ENCODE measurements around the gene CAMSAP3. TPM values are rescaled to one million over a fixed set of nuclear protein-coding genes. Genes with fewer than 3 reads are reported as not detected.
A peak's percentile ranks its signal among the peaks of the same experiment; 100 is the strongest.

CAMSAP3 gene
- total RNA-seq, 1 experiment from 2014 or later: 28.4 TPM

- Mint-ChIP-seq H3K4me1 (peaks cover 15 to 28% of the 10 kb centered on the region in 2 experiments), H3K36me3 (ENCODE audit: insufficient read depth in 1 of 3, low read depth in 3 of 3) (peaks cover 4 to 16% (median 12%) of the 10 kb centered on the region in 3 experiments; a peak in 6 of 7 replicates), H3K9me3 (no peaks in the 10 kb centered on the region; a peak in 2 of 5 replicates), H3K27ac (no peak overlapping the region), H3K27me3 (ENCODE audit: low read depth) (peaks cover 27% of the 10 kb centered on the region), H3K4me3 (peak overlapping the region in 1 of 2 experiments; percentile 12; a peak in 1 of 5 replicates)
- Histone ChIP-seq H2BK20ac (ENCODE audit: low read depth, low read length, poor library complexity, severe bottlenecking) (no peak overlapping the region), H3K9me3 (ENCODE audit: control insufficient read depth, low read depth, low read length) (no peaks in the 10 kb centered on the region), H4K5ac (ENCODE audit: insufficient read length, low read depth, low read length) (no peak overlapping the region), H3K79me2 (ENCODE audit: insufficient read depth, low read length) (peaks cover 26% of the 10 kb centered on the region; the same call in 1 of the 2 replicates), H3K27me3 (ENCODE audit: insufficient read depth, low read length) (peaks cover 16% of the 10 kb centered on the region; the same call in 1 of the 2 replicates), H2BK120ac (ENCODE audit: low read depth, low read length, poor library complexity, severe bottlenecking) (no peak overlapping the region), H3K14ac (ENCODE audit: insufficient read depth, low read length) (no peak overlapping the region), H4K20me1 (ENCODE audit: control insufficient read depth, insufficient read depth, insufficient read length) (no peaks in the 10 kb centered on the region), H3K23ac (ENCODE audit: insufficient read length, low read depth, low read length) (no peak overlapping the region), H3K4ac (ENCODE audit: low read depth, low read length) (no peak overlapping the region), H4K8ac (replicated peaks; ENCODE audit: insufficient read length, low read depth, low read length) (no peak overlapping the region), H2BK15ac (ENCODE audit: low read depth, low read length) (no peak overlapping the region), H3K56ac (ENCODE audit: insufficient read length, low read depth, low read length) (no peak overlapping the region), H3K9ac (ENCODE audit: extremely low read depth, insufficient read length, low read length) (no peak overlapping the region), H3K18ac (ENCODE audit: insufficient read length, low read depth, low read length) (no peak overlapping the region), H3T11ph (ENCODE audit: low read length) (no peak overlapping the region), H4K91ac (ENCODE audit: insufficient read length, low read depth, low read length) (no peak overlapping the region), H2BK12ac (ENCODE audit: insufficient read length, low read depth, low read length) (no peak overlapping the region), H2AK5ac (ENCODE audit: insufficient read length, low read length) (no peak overlapping the region), H2AFZ (ENCODE audit: low read length) (no peak overlapping the region), H2BK5ac (ENCODE audit: insufficient read length, low read length) (no peak overlapping the region), H3K4me2 (ENCODE audit: insufficient read depth, insufficient read length, low read length) (no peak overlapping the region), H3K23me2 (ENCODE audit: insufficient read length, low read depth, low read length, poor library complexity, severe bottlenecking) (peaks cover 14% of the 10 kb centered on the region), H3K4me1 (ENCODE audit: insufficient read depth, low read length) (no peaks in the 10 kb centered on the region), H3K27ac (ENCODE audit: insufficient read length, low read depth, low read length) (no peak overlapping the region), H3K79me1 (ENCODE audit: insufficient read depth, low read depth, low read length, poor library complexity, severe bottlenecking) (peaks cover 20% of the 10 kb centered on the region)
- WGBS (ENCODE audit: extremely low coverage, insufficient read length, low lambda C conversion rate): no CpG with 5 or more reads among the region's 12 CpGs
- no peak for TF ChIP-seq CTCF (conservative IDR thresholded peaks at IDR 0.05)
- no peak for DNase-seq
Measured at GRCh38 chr19:7631577-7631976, 35.9 kb downstream of the CAMSAP3 start.

Measured in H9 (cell line).